Heart right ventricle (tissue), 16 donors: Measurements from ENCODE around the gene PTX4. TPM values are rescaled to one million over a fixed set of nuclear protein-coding genes. Genes with fewer than 3 reads are reported as not detected.

Experiments
- ATAC-seq, 8 donors: fragments of 200-7000 bp; cut with Tn5 transposase; one replicate each; pipeline ENCODE4 v1.9.1; 2020; ENCODE audit warnings: mild to moderate bottlenecking in 8 of 8, moderate library complexity in 8 of 8, moderate number of reproducible peaks in 1 of 8
- DNase-seq, 2 donors: peaks; one replicate each; pipeline ENCODE4 v3.0.0-alpha.2; 2020
- H3K27ac ChIP-seq, 10 donors: fragments of 200-600 bp; sonication (generic) in 2 of 10; one replicate each; pipeline versions ENCODE4 v1.5.0 to v1.8.0; 2020 to 2022; ENCODE audit warnings: mild to moderate bottlenecking in 3 of 10
- H3K27me3 ChIP-seq, 7 donors: fragments of 200-600 bp; one replicate each; pipeline ENCODE4 v1.8.0; 2021 to 2022; ENCODE audit warnings: mild to moderate bottlenecking in 2 of 7
- H3K36me3 ChIP-seq, 9 donors: fragments of 200-600 bp; sonication (generic) in 1 of 9; one replicate each; pipeline versions ENCODE4 v1.5.0 to v1.8.0; 2020 to 2022; ENCODE audit warnings: mild to moderate bottlenecking in 2 of 9
- H3K4me1 ChIP-seq, 9 donors: fragments of 200-600 bp; sonication (generic) in 1 of 9; one replicate each; pipeline versions ENCODE4 v1.5.0 to v1.8.0; 2020 to 2022; ENCODE audit warnings: mild to moderate bottlenecking in 4 of 9
- H3K4me3 ChIP-seq, 10 donors: fragments of 200-600 bp; sonication (generic) in 2 of 10; one replicate each; pipeline versions ENCODE4 v1.5.0 to v1.8.0; 2020 to 2022; ENCODE audit warnings: mild to moderate bottlenecking in 7 of 10, moderate library complexity in 2 of 10
- H3K9me3 ChIP-seq, 11 donors: fragments of 200-600 bp in 10 of 11; sonication (generic) in 2 of 11; one replicate each; pipeline versions ENCODE4 v1.5.0 to v1.8.0; 2013 to 2022; ENCODE audit warnings: mild to moderate bottlenecking in 2 of 11, control low read depth in 1 of 11, moderate library complexity in 1 of 11
- CTCF ChIP-seq, 9 donors: fragments of 200-600 bp; sonication (generic) in 2 of 9; IDR thresholded peaks; one replicate each; pipeline versions ENCODE4 v1.5.0 to v1.8.0; 2021 to 2022; ENCODE audit warnings: antibody characterized with exemption in 9 of 9, mild to moderate bottlenecking in 5 of 9, moderate library complexity in 1 of 9
- WGBS, 2 donors: extraction: QIAGEN DNeasy Blood & Tissue Kit; methylation state at CpG; one replicate each; pipeline ENCODE4 v1.1.7; 2013; ENCODE audit warnings: inconsistent platforms in 1 of 2; 5-methylcytosine and 5-hydroxymethylcytosine counted together
- intact Hi-C, 10 donors: fragments of 100-400 bp; cut with DNase I; formaldehyde crosslinking; loops; one replicate each; pipeline versions ENCODE4 v1.11.1 to v1.14.2; 2022
- polyA plus RNA-seq, 2 donors: library from polyadenylated mRNA; stranded (reverse); fragments of 200-250 nt; gene quantifications; one replicate each; pipeline ENCODE4 v1.2.3, GENCODE V29; 2013
- total RNA-seq, 10 donors: library from RNA; stranded (reverse); fragmentation: NEBNext Ultra II Directional in 3 of 10; extraction: Animal tissue kit (Norgen Biotek cat#: 25700) in 3 of 10; gene quantifications; one replicate each; pipeline versions ENCODE4 v1.2.1 to v1.2.4, GENCODE V29; 2021 to 2023
- donor health status: Arrhythmogenic right ventricular cardiomyopathy.
- donor health status: ischemic (EF 13 %, LVEDD 7.1; RV severe dilation, severe dysfunction).
- donor health status: healthy with polysubstance abuse.
- donor health status: DM: no; HTN: yes; CAD: no.
- donor health status: DM: no; HTN: no; CAD: no.
- donor health status: ischemic (EF 25% LVEDD 6.9; RV normal size, moderate dysfunction).
- donor health status: ischemic (EF 25% LVEDD 5.7; RV mildly dilated, moderate dysfunction).
- donor health status: healthy.
- donor health status: DM: yes; HTN: yes; CAD: no.
- donor health status: Ischemic cardiomyopathy.
- donor health status: ischemic (EF 35%, LVEDD 5.7; RV mildly dilated, moderate dysfunction).
- donor health status: nonischemic (EF 11% LVEDD 7.7; RV severe dilation, severe dysfunction).
- donor health status: DM: yes; HTN: yes; CAD: no.
- donor health status: PGD.
- donor health status: ischemic (EF 29% LVEDD 5.4; RV normal size, mild dysfunction).
- donor health status: nonischemic (EF 23%, LVEDD 6.1; RV moderate dilation, normal function).

The PTX4 gene
- total and polyA plus RNA-seq, 12 donors = not detected

- DNase-seq (no peak), ATAC-seq (no peak)
- Histone ChIP-seq H3K27ac (no peak overlapping the region), H3K27me3 (no peaks in the 10 kb centered on the region), H3K36me3 (no peaks in the 10 kb centered on the region), H3K4me1 (peaks cover 5 to 31% (median 23%) of the 10 kb centered on the region in 9 donors), H3K4me3 (no peak overlapping the region), H3K9me3 (no peaks in the 10 kb centered on the region)
- TF ChIP-seq CTCF (IDR thresholded peaks at IDR 0.05) = no peak
- 90 to 91% methylated on average over 10 of the region's 10 CpGs for WGBS, 2 donors
- intact Hi-C loops = loop anchor here in 2 of 10 donors (10.0 kb wide), 2 partner anchors 52 to 62 kb away; partner anchors contain the start of genes UNKL (in 1 of the 2) and UQCC4 (in 1 of the 2)
Observed at GRCh38 chr16:1477033-1477432, 11.7 kb downstream of the PTX4 start.

- Histone ChIP-seq H3K9me3 (peaks cover 0 to 3% (median 0%) of the 10 kb centered on the region in 11 donors), H3K27ac (peak overlapping the region; percentile 42 to 99 (median 94)), H3K36me3 (no peaks in the 10 kb centered on the region), H3K4me1 (peaks cover 5 to 45% (median 24%) of the 10 kb centered on the region in 9 donors), H3K27me3 (no peaks in the 10 kb centered on the region), H3K4me3 (peak overlapping the region; percentile 61 to 99 (median 90))
- intact Hi-C loops = loop anchor here in 2 of 10 donors (10.0 kb wide), 2 partner anchors 51 to 61 kb away; partner anchors contain the start of genes UNKL (in 1 of the 2) and UQCC4 (in 1 of the 2)
- TF ChIP-seq CTCF (IDR thresholded peaks at IDR 0.05) = no peak
- 63 to 67% methylated on average over 15 of the region's 15 CpGs for WGBS, 2 donors
- ATAC-seq (peak in 1 of 8 donors; percentile 21), DNase-seq (no peak)
Observed at GRCh38 chr16:1475552-1476114, 13.1 kb downstream of the PTX4 start.

- WGBS, 2 donors = 0 to 1% methylated on average over 85 to 99 of the region's 99 CpGs
- peaks cover 5 to 51% (median 24%) of the 10 kb centered on the region in 9 donors for H3K4me1 ChIP-seq
- TF ChIP-seq CTCF (IDR thresholded peaks at IDR 0.05) = no peak
- peak within 1 kb of the TSS; percentile 42 to 99 (median 94) for H3K27ac ChIP-seq
- DNase-seq (peak; percentile 90 to 93), ATAC-seq (peak; percentile 94 to 98 (median 98))
- H3K9me3 ChIP-seq = peaks cover 0 to 3% (median 0%) of the 10 kb centered on the region in 11 donors
- intact Hi-C loops = loop anchor here in 3 of 10 donors (5.0 to 10.0 kb wide), 3 partner anchors 48 to 60 kb away; partner anchors contain the start of genes UNKL (in 1 of the 3) and UQCC4 (in 1 of the 3)
- peak within 1 kb of the TSS; percentile 61 to 99 (median 90) for H3K4me3 ChIP-seq
- no peaks in the 10 kb centered on the region for H3K27me3 ChIP-seq
- no peaks in the 10 kb centered on the region for H3K36me3 ChIP-seq
Observed at GRCh38 chr16:1474796-1475551, 13.8 kb downstream of the PTX4 start, which contains the start of gene CLCN7. Gene CLCN7, minus strand, starts transcription at chr16:1475028. Its CDS starts 54 bp downstream, at chr16:1474974.
